Activated CD4-positive, alpha-beta memory T cell treated with anti-CD3 and anti-CD28 coated beads, Interleukin-2, amount 10 ng/mL, durations not matched to agents 7 days and 5 days (primary cell): Measurements from ENCODE around the gene EMP2. TPM values are rescaled to one million over a fixed set of nuclear protein-coding genes. Genes with fewer than 3 reads are reported as not detected.

Source experiments
- CTCF ChIA-PET: fragments of 350-600 bp; sonication (Branson Sonifier 250); formaldehyde crosslinking; loops from one replicate; lab custom pipeline; 2021; ENCODE audit warnings: antibody characterized with exemption, inconsistent platforms; lab: Charles Lee
- POLR2A ChIA-PET: fragments of 350-600 bp; sonication (Branson Sonifier 250); formaldehyde crosslinking; loops from one replicate; lab custom pipeline; 2021; ENCODE audit warnings: antibody characterized with exemption; lab: Charles Lee
- DNase-seq: peaks from one replicate; pipeline ENCODE4 v3.0.0-alpha.2; 2020
- H3K27ac Mint-ChIP-seq: one replicate; pipeline ENCODE4 v1.8.0; 2021; ENCODE audit warnings: mild to moderate bottlenecking, mixed read lengths
- H3K27me3 Mint-ChIP-seq: one replicate; pipeline ENCODE4 v1.8.0; 2021; ENCODE audit warnings: mixed read lengths
- H3K36me3 Mint-ChIP-seq: one replicate; pipeline ENCODE4 v1.8.0; 2021; ENCODE audit warnings: low read depth, mixed read lengths
- H3K4me1 Mint-ChIP-seq: one replicate; pipeline ENCODE4 v1.8.0; 2021; ENCODE audit warnings: mixed read lengths
- H3K4me3 Mint-ChIP-seq: one replicate; pipeline ENCODE4 v1.8.0; 2021; ENCODE audit warnings: mild to moderate bottlenecking, mixed read lengths
- H3K9me3 Mint-ChIP-seq: one replicate; pipeline ENCODE4 v1.8.0; 2021; ENCODE audit warnings: mixed read lengths
- total RNA-seq, 2 experiments: library from RNA; stranded (reverse); gene quantifications; one replicate each; pipeline ENCODE4 v1.2.3, GENCODE V29; 2021

Gene EMP2
- total RNA-seq, 2 experiments from 2014 or later: not detected

DNA sequence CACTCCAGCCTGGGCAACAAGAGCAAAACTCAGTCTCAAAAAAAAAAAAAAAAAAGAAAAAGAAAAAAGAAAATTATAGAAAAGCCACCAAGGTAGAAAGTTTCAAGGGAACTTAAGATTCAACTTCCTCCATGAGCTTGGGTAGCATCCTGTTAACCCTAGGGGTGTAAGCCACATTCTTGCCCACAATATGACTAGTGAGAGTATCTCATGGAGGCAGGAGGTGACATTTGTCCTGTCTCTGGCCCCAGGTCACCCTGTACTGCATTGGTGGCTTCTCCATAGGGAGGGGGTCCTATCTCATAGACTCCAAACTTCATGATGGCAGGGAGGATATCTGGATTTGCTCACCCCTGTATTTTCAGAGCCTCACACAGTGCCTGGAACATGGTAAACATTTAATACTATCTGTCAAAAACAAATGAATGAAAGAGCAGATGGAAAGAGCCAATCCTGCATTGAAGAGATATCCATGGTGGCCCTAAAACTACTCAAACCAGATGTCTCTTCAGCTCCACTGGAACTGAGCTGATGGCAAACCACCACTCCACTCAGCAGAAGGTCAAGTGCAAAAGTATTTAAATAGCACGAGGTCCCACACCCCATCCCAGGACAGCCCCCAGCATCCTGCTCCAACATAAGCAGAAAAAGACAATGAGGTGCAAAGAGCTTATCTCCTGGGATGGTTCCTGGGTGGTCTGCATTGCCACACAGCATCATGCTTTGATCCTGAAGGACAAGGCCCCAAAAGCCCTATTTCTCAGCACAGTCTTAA is 50.3 kb downstream of the EMP2 start:
- no peaks in the 10 kb centered on the region for H3K9me3 Mint-ChIP-seq
- ChIA-PET CTCF (interaction anchor here (0.7 to 1.6 kb wide), 3 partner anchors 9 to 207 kb away, joined by 3 to 5 read pairs (median 5); no protein-coding TSS in a partner anchor), POLR2A (no interaction called here)
- peaks cover 1% of the 10 kb centered on the region for H3K27me3 Mint-ChIP-seq
- H3K36me3 Mint-ChIP-seq: no peaks in the 10 kb centered on the region
- no peak for DNase-seq
- H3K4me3 Mint-ChIP-seq: no peak overlapping the region
- peaks cover 2% of the 10 kb centered on the region for H3K4me1 Mint-ChIP-seq
- H3K27ac Mint-ChIP-seq: no peak overlapping the region

DNA sequence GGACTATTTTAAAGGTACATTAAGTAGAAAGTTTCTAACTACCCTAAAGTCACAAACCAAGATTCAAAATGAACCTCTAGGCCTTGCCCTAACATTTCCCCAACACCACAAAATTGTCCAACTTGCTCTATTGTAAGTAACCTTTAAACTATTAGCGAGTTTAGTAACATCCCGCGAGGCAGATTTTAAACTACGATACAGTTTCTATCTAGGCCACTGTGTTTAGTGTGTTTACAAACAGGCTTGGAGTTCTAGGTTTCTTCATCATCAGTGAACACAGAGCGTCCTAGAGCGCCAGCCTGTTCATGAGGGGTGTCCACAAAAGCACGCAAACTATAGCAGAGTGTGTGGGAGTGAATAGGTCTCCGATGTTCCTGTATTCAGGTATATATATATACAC is 51.8 kb downstream of the EMP2 start:
- Mint-ChIP-seq H3K36me3 (no peaks in the 10 kb centered on the region), H3K27ac (no peak overlapping the region), H3K27me3 (peaks cover 1% of the 10 kb centered on the region), H3K9me3 (no peaks in the 10 kb centered on the region), H3K4me3 (no peak overlapping the region), H3K4me1 (peaks cover 2% of the 10 kb centered on the region)
- ChIA-PET CTCF (no interaction called here), POLR2A (no interaction called here)
- no peak for DNase-seq

DNA sequence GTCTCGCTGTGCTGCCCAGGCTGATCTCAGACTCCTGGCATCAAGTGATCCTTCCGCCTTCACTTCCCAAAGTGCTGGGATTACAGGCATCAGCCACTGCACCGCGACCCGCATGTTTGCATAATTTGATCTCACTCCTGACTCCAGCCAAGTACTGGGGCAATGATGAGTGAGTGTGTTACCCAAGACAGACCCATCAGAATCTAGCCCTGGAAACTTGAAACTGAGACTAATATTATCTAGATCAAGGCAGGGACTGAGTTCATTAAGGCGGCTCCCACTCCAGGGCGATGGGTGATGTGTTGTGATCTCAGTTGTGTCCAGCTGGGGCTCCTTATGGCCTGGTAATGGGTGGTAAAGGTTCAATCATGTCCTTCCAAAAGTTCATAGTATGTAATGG is 53.4 kb downstream of the EMP2 start:
- DNase-seq: no peak
- POLR2A ChIA-PET: no interaction called here
- Mint-ChIP-seq H3K27me3 (peaks cover 1% of the 10 kb centered on the region), H3K4me3 (no peak overlapping the region), H3K27ac (no peak overlapping the region), H3K4me1 (peaks cover 2% of the 10 kb centered on the region), H3K36me3 (no peaks in the 10 kb centered on the region), H3K9me3 (no peaks in the 10 kb centered on the region)
- CTCF ChIA-PET: no interaction called here

DNA sequence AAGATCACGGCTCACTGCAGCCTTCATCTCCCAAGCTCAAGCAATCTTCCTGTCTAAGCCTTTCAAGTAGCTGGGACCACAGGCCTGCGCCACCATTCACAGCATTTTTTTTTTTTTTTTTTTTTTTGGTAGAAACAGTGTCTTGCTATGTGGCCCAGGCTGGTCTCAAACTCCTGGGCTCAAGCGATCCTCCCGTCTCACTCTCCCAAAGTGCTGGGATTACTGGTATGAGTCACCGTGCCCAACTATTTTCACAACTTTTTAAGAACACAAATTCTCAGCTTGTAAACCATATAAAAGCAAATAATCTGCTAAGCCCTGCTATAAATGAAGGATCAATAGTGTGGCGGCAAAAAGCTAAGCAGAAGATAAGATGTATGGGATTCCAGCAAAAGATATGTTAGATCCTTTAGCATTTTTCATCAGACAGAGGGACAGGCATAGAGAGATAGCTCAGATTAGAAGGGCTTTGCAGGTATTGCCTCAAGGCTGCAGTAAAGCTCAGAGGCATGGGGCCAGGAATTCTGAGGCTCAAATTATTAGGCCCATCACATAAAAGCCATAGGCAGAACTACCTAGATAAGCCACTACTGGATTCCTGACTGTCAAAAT is 55.1 kb downstream of the EMP2 start:
- H3K27ac Mint-ChIP-seq: no peak overlapping the region
- DNase-seq: no peak
- peaks cover 3% of the 10 kb centered on the region for H3K27me3 Mint-ChIP-seq
- H3K9me3 Mint-ChIP-seq: no peaks in the 10 kb centered on the region
- peaks cover 4% of the 10 kb centered on the region for H3K4me1 Mint-ChIP-seq
- no peaks in the 10 kb centered on the region for H3K36me3 Mint-ChIP-seq
- no peak overlapping the region for H3K4me3 Mint-ChIP-seq
- ChIA-PET CTCF (interaction anchor here (0.6 to 2.1 kb wide), 5 partner anchors 9 to 272 kb away, joined by 3 to 12 read pairs (median 4); no protein-coding TSS in a partner anchor), POLR2A (interaction anchor here (0.6 kb wide), 1 partner anchor 140 kb away, joined by 3 read pairs; the partner anchor contains the start of gene ATF7IP2)

DNA sequence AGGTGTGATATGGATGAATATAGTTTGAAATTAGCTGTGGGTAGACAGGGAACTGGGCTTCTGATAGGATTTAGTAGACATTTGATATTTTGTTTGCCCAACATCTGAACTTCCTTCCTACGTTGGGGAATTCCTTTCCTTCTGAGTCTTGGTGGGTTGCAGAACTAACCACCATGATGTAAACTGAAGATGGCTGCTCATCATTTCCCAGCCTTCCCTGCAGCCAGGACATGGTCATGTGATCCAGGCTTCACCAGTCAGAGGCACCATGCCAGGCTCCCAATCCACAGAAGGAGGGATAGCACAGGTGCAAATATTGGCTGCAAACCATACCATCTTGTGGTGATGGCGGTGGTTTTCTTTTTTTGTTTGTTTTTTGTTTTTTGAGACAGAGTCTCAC is 57.4 kb downstream of the EMP2 start:
- Mint-ChIP-seq H3K27ac (no peak overlapping the region), H3K36me3 (no peaks in the 10 kb centered on the region), H3K27me3 (peaks cover 3% of the 10 kb centered on the region), H3K9me3 (no peaks in the 10 kb centered on the region), H3K4me3 (no peak overlapping the region), H3K4me1 (peaks cover 2% of the 10 kb centered on the region)
- CTCF ChIA-PET: interaction anchor here (0.6 to 2.4 kb wide), 10 partner anchors 8 to 1269 kb away, joined by 3 to 8 read pairs (median 4); no protein-coding TSS in a partner anchor
- DNase-seq: no peak
- POLR2A ChIA-PET: no interaction called here

DNA sequence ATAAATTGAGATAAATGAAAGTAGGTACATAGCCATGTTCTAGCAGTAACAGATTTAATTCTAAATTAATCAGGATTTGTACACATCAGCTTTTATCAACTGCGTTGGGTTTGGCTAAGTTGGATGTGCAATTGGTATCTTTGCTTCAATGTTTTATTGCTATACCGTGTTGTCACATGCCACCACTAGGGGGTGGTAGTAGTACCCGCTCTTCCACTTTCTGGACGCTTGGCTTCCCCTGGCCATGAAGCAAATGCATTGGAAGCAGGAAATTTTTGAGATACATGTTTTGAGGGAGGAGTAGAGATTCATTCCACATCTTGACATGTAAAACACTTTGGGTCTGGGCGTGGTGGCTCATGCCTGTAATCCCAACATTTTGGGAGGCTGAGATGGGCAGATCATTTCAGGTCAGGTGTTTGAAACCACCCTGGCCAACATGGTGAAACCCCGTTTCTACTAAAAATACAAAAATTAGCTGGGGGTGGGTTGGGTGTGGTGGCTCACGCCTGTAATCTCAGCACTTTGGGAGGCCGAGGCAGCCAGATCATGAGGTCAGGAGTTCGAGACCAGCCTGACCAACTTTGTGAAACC is 58.6 kb downstream of the EMP2 start:
- H3K4me3 Mint-ChIP-seq: no peak overlapping the region
- CTCF ChIA-PET: interaction anchor here (0.6 to 2.4 kb wide), 8 partner anchors 9 to 411 kb away, joined by 3 to 10 read pairs (median 5); no protein-coding TSS in a partner anchor
- peak; percentile 42 for DNase-seq
- H3K27me3 Mint-ChIP-seq: peaks cover 3% of the 10 kb centered on the region
- H3K27ac Mint-ChIP-seq: no peak overlapping the region
- H3K9me3 Mint-ChIP-seq: no peaks in the 10 kb centered on the region
- POLR2A ChIA-PET: no interaction called here
- peaks cover 2% of the 10 kb centered on the region for H3K4me1 Mint-ChIP-seq
- H3K36me3 Mint-ChIP-seq: no peaks in the 10 kb centered on the region

DNA sequence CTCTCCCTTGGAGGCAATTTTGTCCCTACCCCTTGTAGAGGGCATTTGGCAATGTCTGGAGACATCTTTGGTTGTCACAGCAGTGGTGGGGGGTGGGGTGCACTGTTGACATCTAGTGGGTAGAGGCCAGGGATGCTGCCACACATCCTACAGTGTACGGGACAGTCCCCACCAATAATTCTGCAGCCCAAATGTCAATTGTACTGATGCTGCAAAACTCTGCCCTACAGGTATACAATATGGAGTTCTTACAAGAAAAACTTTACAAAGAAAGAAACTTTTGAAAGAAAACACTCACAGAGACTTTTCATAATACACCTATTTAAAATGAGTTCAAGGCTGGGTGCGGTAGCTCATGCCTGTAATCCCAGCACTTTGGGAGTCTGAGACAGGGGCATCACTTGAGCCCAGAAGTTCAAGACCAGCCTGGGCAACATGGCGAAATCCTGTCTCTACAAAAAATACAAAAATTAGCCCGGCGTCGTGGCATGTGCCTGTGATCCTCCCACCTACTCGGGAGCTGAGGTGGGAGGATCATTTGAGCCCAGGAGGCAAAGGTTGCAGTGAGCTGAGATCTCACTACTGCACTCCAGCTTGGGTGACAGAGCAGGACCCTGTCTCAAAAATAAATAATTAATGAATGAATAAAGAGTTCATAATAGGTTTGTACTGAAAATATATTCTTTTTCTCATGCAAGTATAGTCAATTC is 59.4 kb downstream of the EMP2 start:
- CTCF ChIA-PET: interaction anchor here (0.6 to 2.4 kb wide), 7 partner anchors 9 to 412 kb away, joined by 4 to 10 read pairs (median 5); no protein-coding TSS in a partner anchor

DNA sequence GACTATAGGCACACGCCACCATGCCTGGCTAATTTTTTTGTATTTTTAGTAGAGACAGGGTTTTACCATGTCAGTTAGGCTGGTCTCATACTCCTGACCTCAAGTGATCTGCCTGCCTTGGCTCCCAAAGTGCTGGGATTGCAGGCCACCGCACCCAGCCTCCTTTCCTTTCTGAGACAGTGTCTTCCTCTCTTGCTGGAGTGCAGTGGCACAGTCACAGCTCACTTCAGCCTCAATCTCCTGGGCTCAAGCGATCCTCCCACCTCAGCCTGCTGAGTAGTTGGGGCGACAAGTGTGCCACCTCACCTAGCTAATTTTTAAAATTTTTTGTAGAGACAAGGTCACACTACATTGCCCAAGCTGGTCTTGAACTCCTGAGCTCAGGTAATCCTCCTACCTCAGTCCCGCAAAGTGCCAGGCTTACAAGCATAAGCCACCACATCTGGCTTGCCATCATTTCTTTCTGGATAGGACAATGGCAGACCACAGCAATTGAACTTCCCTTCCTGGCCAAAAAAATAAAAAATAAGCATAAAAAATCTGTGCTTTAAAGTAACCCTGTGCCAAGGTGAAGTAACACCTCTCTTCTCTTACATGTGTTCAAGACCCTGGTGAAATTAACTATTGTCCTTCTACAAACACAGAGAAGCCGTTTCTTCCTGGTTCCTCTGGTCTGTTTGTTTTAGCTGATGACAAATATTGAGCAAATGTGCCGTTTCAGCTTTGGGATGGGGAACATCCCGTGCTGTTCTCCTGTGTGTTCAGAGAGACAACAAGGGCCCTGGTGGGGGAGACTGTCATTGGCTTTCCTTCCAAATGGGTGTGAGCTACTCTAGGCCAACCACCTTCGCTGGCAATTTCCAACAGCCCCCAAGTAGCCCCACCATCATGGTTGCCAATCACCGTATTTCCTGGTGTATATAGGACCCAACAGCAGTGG is 60.2 kb downstream of the EMP2 start:
- ChIA-PET CTCF (interaction anchor here (1.1 to 1.9 kb wide), 5 partner anchors 10 to 413 kb away, joined by 4 to 10 read pairs (median 4); no protein-coding TSS in a partner anchor), POLR2A (no interaction called here)
- Mint-ChIP-seq H3K27me3 (peaks cover 3% of the 10 kb centered on the region), H3K4me1 (peaks cover 2% of the 10 kb centered on the region), H3K4me3 (no peak overlapping the region), H3K9me3 (no peaks in the 10 kb centered on the region), H3K27ac (no peak overlapping the region), H3K36me3 (no peaks in the 10 kb centered on the region)
- DNase-seq: no peak

More for the DNA sequence above, 59.4 kb downstream of the EMP2 start:
- Mint-ChIP-seq H3K4me3 (no peak overlapping the region), H3K36me3 (no peaks in the 10 kb centered on the region), H3K4me1 (peaks cover 2% of the 10 kb centered on the region), H3K27me3 (peaks cover 3% of the 10 kb centered on the region), H3K27ac (no peak overlapping the region), H3K9me3 (no peaks in the 10 kb centered on the region)
- POLR2A ChIA-PET: no interaction called here
- DNase-seq: no peak

DNA sequence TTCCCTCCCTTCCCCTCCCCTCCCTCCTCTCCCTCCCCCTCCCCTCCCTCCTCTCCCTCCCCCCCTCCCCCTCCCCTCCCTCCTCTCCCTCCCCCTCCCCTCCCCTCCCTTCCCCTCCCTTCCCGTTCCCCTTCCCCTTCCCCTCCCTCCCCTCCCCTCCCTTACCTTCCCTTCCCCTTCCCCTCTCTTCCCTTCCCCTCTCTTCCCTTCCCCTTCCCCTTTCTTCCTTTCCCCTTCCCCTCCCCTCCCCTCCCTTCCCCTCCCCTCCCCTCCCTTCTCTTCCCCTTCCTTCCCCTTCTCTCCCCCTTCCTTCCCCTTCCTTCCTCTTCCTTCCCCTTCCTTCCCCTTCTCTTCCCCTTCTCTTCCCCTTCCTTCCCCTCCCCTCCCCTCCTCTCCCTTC is 61.1 kb downstream of the EMP2 start:
- no peak overlapping the region for H3K27ac Mint-ChIP-seq
- H3K27me3 Mint-ChIP-seq: peaks cover 4% of the 10 kb centered on the region
- DNase-seq: no peak
- ChIA-PET POLR2A (no interaction called here), CTCF (no interaction called here)
- H3K9me3 Mint-ChIP-seq: no peaks in the 10 kb centered on the region
- H3K4me3 Mint-ChIP-seq: no peak overlapping the region
- peaks cover 2% of the 10 kb centered on the region for H3K4me1 Mint-ChIP-seq
- H3K36me3 Mint-ChIP-seq: no peaks in the 10 kb centered on the region

DNA sequence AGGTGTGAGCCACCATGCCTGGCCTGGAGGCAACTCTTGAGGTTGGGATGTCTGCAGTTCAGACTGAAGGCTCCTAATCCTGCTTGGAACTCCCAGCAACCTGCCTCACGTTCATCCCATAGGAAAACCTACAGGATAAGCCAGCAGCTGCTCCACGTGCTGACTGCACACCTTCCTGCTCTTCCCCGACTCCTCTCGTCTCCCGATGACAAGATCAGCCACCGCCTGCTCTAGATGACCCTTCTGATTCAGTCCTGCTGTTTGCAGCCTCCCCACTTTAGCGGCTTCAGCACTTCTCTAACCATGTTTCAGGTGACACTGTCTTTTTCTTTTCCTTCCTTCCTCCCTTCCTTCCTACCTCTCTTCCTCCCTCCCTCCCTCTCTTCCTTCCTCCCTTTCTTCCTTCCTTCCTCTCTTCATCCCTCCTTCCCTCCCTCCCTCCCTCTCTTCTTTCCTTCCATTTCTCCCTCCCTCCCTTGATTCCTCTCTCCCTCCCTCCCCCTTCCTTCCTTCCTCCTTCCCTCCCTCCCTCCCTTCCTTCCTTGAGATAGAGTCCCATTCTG is 61.8 kb downstream of the EMP2 start:
- H3K9me3 Mint-ChIP-seq: no peaks in the 10 kb centered on the region

DNA sequence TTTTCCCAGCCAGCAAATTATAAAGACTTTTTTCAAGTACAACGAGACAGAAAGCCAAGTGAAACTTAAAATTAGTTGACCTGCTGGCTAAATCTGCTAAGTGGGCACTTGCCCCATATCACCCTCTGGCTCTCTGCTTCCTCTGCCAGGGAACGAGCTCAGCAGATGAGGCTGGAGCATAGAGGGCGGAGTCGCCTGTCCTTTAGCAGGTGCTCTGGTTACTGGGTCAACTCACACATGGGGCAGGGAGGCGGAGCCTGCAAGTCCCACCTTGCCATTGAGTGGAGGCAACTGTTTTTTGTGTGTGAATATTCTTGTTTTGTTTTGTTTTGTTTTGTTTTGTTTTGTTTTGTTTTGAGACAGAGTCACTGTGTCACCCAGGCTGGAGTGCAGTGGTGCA is 62.5 kb downstream of the EMP2 start:
- ChIA-PET CTCF (interaction anchor here (1.7 kb wide), 1 partner anchor 18 kb away, joined by 4 read pairs; no protein-coding TSS in a partner anchor), POLR2A (no interaction called here)
- Mint-ChIP-seq H3K27ac (no peak overlapping the region), H3K4me3 (no peak overlapping the region), H3K9me3 (no peaks in the 10 kb centered on the region), H3K36me3 (no peaks in the 10 kb centered on the region), H3K4me1 (peaks cover 2% of the 10 kb centered on the region), H3K27me3 (peaks cover 14% of the 10 kb centered on the region)
- no peak for DNase-seq

More for the DNA sequence above, 61.8 kb downstream of the EMP2 start:
- peaks cover 11% of the 10 kb centered on the region for H3K27me3 Mint-ChIP-seq
- CTCF ChIA-PET: interaction anchor here (1.7 kb wide), 1 partner anchor 18 kb away, joined by 4 read pairs; no protein-coding TSS in a partner anchor
- H3K4me3 Mint-ChIP-seq: no peak overlapping the region
- POLR2A ChIA-PET: no interaction called here
- H3K36me3 Mint-ChIP-seq: no peaks in the 10 kb centered on the region
- H3K4me1 Mint-ChIP-seq: peaks cover 2% of the 10 kb centered on the region
- no peak for DNase-seq
- no peak overlapping the region for H3K27ac Mint-ChIP-seq
